Panc1 (cell line): ENCODE results near the gene BMP7. TPM values are rescaled to one million over a fixed set of nuclear protein-coding genes. Genes with fewer than 3 reads are reported as not detected.

Experiments
- ATAC-seq: fragments of 200-7000 bp; cut with Tn5 transposase; 2 replicates; pipeline ENCODE4 v1.9.1; 2020; ENCODE audit warnings: mild to moderate bottlenecking, moderate library complexity
- BruUV-seq: library from RNA; stranded (reverse); fragments of 400-500 nt; replicated peaks from 2 replicates; lab custom pipeline; 2021; lab: Mats Ljungman, UMichigan
- CTCF ChIA-PET: fragments of 300-600 bp; sonication (Branson Sonifier 250); formaldehyde crosslinking; loops from one replicate; lab custom pipeline; 2022; ENCODE audit warnings: antibody characterized with exemption; lab: Charles Lee
- POLR2A ChIA-PET: fragments of 300-600 bp; sonication (Branson Sonifier 250); formaldehyde crosslinking; loops from one replicate; lab custom pipeline; 2022; ENCODE audit warnings: antibody characterized with exemption; lab: Charles Lee
- DNase-seq: peaks from one replicate; pipeline ENCODE4 v3.0.0-alpha.2; 2010; ENCODE audit warnings: low read depth, low spot score
- H3K27ac ChIP-seq: 2 replicates; pipeline ENCODE4 v1.5.1; 2011; ENCODE audit warnings: mild to moderate bottlenecking, low read length, inconsistent platforms
- H3K27me3 ChIP-seq: fragments of 200-500 bp; sonication (Bioruptor generic); 2 replicates; pipeline ENCODE4 v1.6.0; 2014; ENCODE audit warnings: low read length, inconsistent platforms; ENCODE audit not compliant: control insufficient read depth, insufficient read depth
- H3K36me3 ChIP-seq: fragments of 200-500 bp; sonication (Bioruptor generic); 2 replicates; pipeline ENCODE4 v1.5.1; 2014; ENCODE audit warnings: inconsistent platforms, mild to moderate bottlenecking, low read length, moderate library complexity; ENCODE audit not compliant: control insufficient read depth, insufficient read depth
- H3K4me1 ChIP-seq: 2 replicates; pipeline ENCODE4 v1.5.1; 2011; ENCODE audit warnings: inconsistent platforms, mild to moderate bottlenecking, low read length, moderate library complexity; ENCODE audit not compliant: control insufficient read depth, insufficient read depth
- H3K4me3 ChIP-seq, 2 experiments: 2 replicates each; pipeline ENCODE4 v1.5.1; 2011 to 2012; ENCODE audit warnings: low read depth in 2 of 2, low read length in 2 of 2, mild to moderate bottlenecking in 2 of 2, inconsistent platforms in 1 of 2, moderate library complexity in 1 of 2
- H3K9me3 ChIP-seq: fragments of 200-500 bp; sonication (Bioruptor generic); 2 replicates; pipeline ENCODE4 v1.5.1; 2014; ENCODE audit warnings: low read depth, mild to moderate bottlenecking, inconsistent platforms, low read length, moderate library complexity; ENCODE audit not compliant: control insufficient read depth, insufficient read depth
- CTCF ChIP-seq: fragments of 450-650 bp; IDR thresholded peaks from 2 replicates; pipeline ENCODE4 v1.5.1; 2017; ENCODE audit warnings: mild to moderate bottlenecking
- POLR2AphosphoS5 ChIP-seq: IDR thresholded peaks from 2 replicates; pipeline ENCODE4 v1.6.1; 2012; ENCODE audit warnings: mild to moderate bottlenecking, low read depth, low read length, moderate library complexity
- REST ChIP-seq, 2 experiments: IDR thresholded peaks; 2 replicates each; pipeline ENCODE4 v1.6.1; 2011 to 2012; ENCODE audit warnings: low read depth in 2 of 2, control low read depth in 1 of 2, low read length in 1 of 2, mild to moderate bottlenecking in 1 of 2, moderate library complexity in 1 of 2; ENCODE audit not compliant: insufficient read depth in 1 of 2
- SIN3A ChIP-seq: IDR thresholded peaks from 2 replicates; pipeline ENCODE4 v1.6.1; 2012; ENCODE audit warnings: low read depth, mild to moderate bottlenecking, low read length, moderate library complexity, borderline replicate concordance; ENCODE audit not compliant: insufficient read depth
- TCF7L2 ChIP-seq: IDR thresholded peaks from 2 replicates; pipeline ENCODE4 v1.6.1; 2011; ENCODE audit warnings: mild to moderate bottlenecking, low read depth, low read length, inconsistent platforms
- in situ Hi-C: cut with HindIII; loops from 2 replicates; pipeline ENCODE4 v1.10.0; 2016; ENCODE audit warnings: low sequenced_read_pairs, low pct_unique_long_range_greater_than_20kb
- intact Hi-C: fragments of 100-400 bp; cut with micrococcal nuclease; formaldehyde crosslinking; loops from one replicate; pipeline ENCODE4 v1.10.0; 2022; ENCODE audit not compliant: unreplicated experiment
- total RNA-seq: library from RNA; stranded (reverse); gene quantifications from one replicate; pipeline ENCODE4 v1.2.1, GENCODE V29; 2021; ENCODE audit not compliant: unreplicated experiment

Gene BMP7
- total RNA-seq, 1 experiment from 2014 or later: 11.5 TPM

GRCh38 chr20:57256908-57257307, 9.5 kb downstream of the BMP7 start:
- BruUV-seq: no TSS peak
- Histone ChIP-seq H3K9me3 (no peaks in the 10 kb centered on the region), H3K36me3 (no peaks in the 10 kb centered on the region), H3K4me3 (no peak overlapping the region), H3K27ac (no peak overlapping the region), H3K27me3 (no peaks in the 10 kb centered on the region), H3K4me1 (no peaks in the 10 kb centered on the region; the same call in 1 of the 2 replicates)
- ChIA-PET CTCF (interaction anchor here (0.6 kb wide), 1 partner anchor 27 kb away, joined by 3 read pairs; no protein-coding TSS in a partner anchor), POLR2A (no interaction called here)
- DNase-seq (no peak), ATAC-seq (no peak)
- TF ChIP-seq CTCF: 0 out of 2 replicates have a peak, but pooled peaks have one; percentile 10
- no peak for TF ChIP-seq POLR2AphosphoS5
- in situ Hi-C loops (no loop called here), intact Hi-C loops (no loop called here)

- TF ChIP-seq SIN3A: no peak
- TF ChIP-seq POLR2AphosphoS5: no peak
- no peak for TF ChIP-seq TCF7L2
- no peak for TF ChIP-seq REST (IDR thresholded peaks at IDR 0.05; ENCODE audit: insufficient read depth in 1 of 2, low read depth in 2 of 2, low read length in 1 of 2)
- no peak for TF ChIP-seq CTCF
- CTCF ChIA-PET: no interaction called here
- DNase-seq (no peak), ATAC-seq (no peak)
- Histone ChIP-seq H3K4me1 (peaks cover under 1% of the 10 kb centered on the region; the same call in 1 of the 2 replicates), H3K27me3 (no peaks in the 10 kb centered on the region), H3K27ac (no peak overlapping the region), H3K4me3 (no peak overlapping the region), H3K36me3 (no peaks in the 10 kb centered on the region), H3K9me3 (no peaks in the 10 kb centered on the region)
- intact Hi-C loops (no loop called here), in situ Hi-C loops (no loop called here)
- POLR2A ChIA-PET: no interaction called here
- BruUV-seq: no TSS peak
Observed at GRCh38 chr20:57256205-57256604, 10.2 kb downstream of the BMP7 start.
